ENCODE results near the gene ITIH4.

DNA sequence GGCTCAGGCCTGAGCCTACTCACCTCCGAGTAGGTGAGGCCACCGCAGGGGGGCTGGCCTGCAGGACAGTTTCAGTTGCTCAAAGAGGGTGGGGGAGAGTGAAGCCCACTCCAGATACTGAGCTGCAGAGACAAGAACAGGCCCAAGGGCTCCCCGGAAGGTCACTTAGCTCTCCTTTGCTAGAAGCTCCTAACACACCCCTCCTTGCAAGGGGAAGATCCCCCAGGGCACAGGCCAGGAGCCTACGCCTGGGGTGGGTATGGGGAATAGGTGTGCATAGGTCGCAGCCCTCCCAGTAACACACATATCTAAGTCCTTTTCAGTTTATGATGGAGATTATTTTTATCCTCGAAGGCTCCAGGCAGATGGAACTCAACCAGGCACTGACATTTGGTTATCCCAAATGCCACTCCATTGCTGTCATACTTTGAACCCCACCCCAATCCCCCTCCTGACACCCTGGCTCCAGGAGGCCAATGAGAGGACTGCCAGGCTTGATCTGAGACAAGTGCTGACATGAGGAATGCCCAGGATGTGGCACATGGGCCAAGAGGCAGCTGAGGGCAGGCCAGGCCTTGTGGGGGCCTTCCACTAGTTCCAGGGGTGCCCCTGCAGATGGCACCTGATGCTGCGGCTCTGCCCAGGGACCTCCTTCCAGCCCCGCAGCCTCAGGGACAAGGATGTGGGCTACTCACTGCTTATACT lies 5.4 kb upstream of the ITIH4 start:
- TF ChIP-seq GATA2 (IDR thresholded peaks at IDR 0.05; ENCODE audit: low read depth, low read length) = no peak
- no peak for TF ChIP-seq GATA3 (IDR thresholded peaks at IDR 0.05; ENCODE audit: low read depth, low read length)

Measured in SH-SY5Y (cell line).